HCT116 (cell line): Measurements from ENCODE around the gene ATL2.

Experiments
- CEBPB ChIP-seq: IDR thresholded peaks from 2 replicates; pipeline ENCODE4 v1.6.1; 2012; ENCODE audit warnings: low read depth
- EZH2 ChIP-seq: fragments of 200-600 bp; sonication (generic); IDR thresholded peaks from 2 replicates; pipeline ENCODE4 v1.6.1; 2017; ENCODE audit warnings: antibody characterized with exemption, mixed run types
- EZH2phosphoT487 ChIP-seq: fragments of 200-600 bp; IDR thresholded peaks from 2 replicates; pipeline ENCODE4 v1.6.1; 2018; ENCODE audit warnings: antibody characterized with exemption, borderline replicate concordance
- JUND ChIP-seq: IDR thresholded peaks from 2 replicates; pipeline ENCODE4 v1.6.1; 2012
- POLR2A ChIP-seq: IDR thresholded peaks from 2 replicates; pipeline ENCODE4 v1.7.0; 2011; ENCODE audit warnings: borderline replicate concordance; ENCODE audit not compliant: insufficient read depth, insufficient read length; ENCODE audit errors: extremely low read depth
- POLR2AphosphoS5 ChIP-seq: IDR thresholded peaks from 2 replicates; pipeline ENCODE4 v1.6.1; 2011; ENCODE audit warnings: mild to moderate bottlenecking, low read depth, low read length, moderate library complexity
- RAD21 ChIP-seq: IDR thresholded peaks from 2 replicates; pipeline ENCODE4 v1.6.1; 2012; ENCODE audit warnings: low read depth, mild to moderate bottlenecking
- REST ChIP-seq: IDR thresholded peaks from 2 replicates; pipeline ENCODE4 v1.6.1; 2012; ENCODE audit warnings: low read depth
- SIN3A ChIP-seq: IDR thresholded peaks from 2 replicates; pipeline ENCODE4 v1.6.1; 2012; ENCODE audit warnings: low read depth
- TCF7L2 ChIP-seq: IDR thresholded peaks from 2 replicates; pipeline ENCODE4 v1.7.0; 2011; ENCODE audit warnings: borderline replicate concordance, inconsistent platforms; ENCODE audit not compliant: insufficient read depth, insufficient read length; ENCODE audit errors: extremely low read depth
- ZBTB33 ChIP-seq: IDR thresholded peaks from 2 replicates; pipeline ENCODE4 v1.6.1; 2011; ENCODE audit warnings: mild to moderate bottlenecking, low read length, moderate library complexity; ENCODE audit not compliant: insufficient replicate concordance; ENCODE audit errors: extremely low read depth
- ZFX ChIP-seq: fragments of 450-650 bp; IDR thresholded peaks from 2 replicates; pipeline ENCODE4 v1.6.1; 2017
- TF ChIP-seq, protein P1 (sequence below), 3 experiments: fragments of 200-600 bp in 1 of 3; sonication (generic) in 1 of 3; IDR thresholded peaks in 2 of 3; conservative IDR thresholded peaks in 1 of 3; 2 replicates each; pipeline ENCODE4 v1.5.1; 2012 to 2017; ENCODE audit warnings: low read depth in 2 of 3, low read length in 2 of 3, antibody characterized with exemption in 1 of 3, borderline replicate concordance in 1 of 3, control low read depth in 1 of 3, mild to moderate bottlenecking in 1 of 3, mixed read lengths in 1 of 3, mixed run types in 1 of 3, moderate library complexity in 1 of 3; ENCODE audit not compliant: insufficient read depth in 1 of 3

GRCh38 chr2:38317725-38318124 lies 59.3 kb downstream of the ATL2 start:
- TF ChIP-seq, protein P1, sequence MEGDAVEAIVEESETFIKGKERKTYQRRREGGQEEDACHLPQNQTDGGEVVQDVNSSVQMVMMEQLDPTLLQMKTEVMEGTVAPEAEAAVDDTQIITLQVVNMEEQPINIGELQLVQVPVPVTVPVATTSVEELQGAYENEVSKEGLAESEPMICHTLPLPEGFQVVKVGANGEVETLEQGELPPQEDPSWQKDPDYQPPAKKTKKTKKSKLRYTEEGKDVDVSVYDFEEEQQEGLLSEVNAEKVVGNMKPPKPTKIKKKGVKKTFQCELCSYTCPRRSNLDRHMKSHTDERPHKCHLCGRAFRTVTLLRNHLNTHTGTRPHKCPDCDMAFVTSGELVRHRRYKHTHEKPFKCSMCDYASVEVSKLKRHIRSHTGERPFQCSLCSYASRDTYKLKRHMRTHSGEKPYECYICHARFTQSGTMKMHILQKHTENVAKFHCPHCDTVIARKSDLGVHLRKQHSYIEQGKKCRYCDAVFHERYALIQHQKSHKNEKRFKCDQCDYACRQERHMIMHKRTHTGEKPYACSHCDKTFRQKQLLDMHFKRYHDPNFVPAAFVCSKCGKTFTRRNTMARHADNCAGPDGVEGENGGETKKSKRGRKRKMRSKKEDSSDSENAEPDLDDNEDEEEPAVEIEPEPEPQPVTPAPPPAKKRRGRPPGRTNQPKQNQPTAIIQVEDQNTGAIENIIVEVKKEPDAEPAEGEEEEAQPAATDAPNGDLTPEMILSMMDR (IDR thresholded peaks at IDR 0.05 in 2 of 3, conservative IDR thresholded peaks at IDR 0.05 in 1 of 3; ENCODE audit: borderline replicate concordance in 1 of 3, insufficient read depth in 1 of 3, low read depth in 2 of 3, low read length in 2 of 3): no peak
- TF ChIP-seq ZBTB33: no peak
- no peak for TF ChIP-seq TCF7L2
- TF ChIP-seq POLR2A: no peak
- TF ChIP-seq JUND: no peak
- no peak for TF ChIP-seq SIN3A
- TF ChIP-seq EZH2: no peak
- TF ChIP-seq RAD21: no peak
- no peak for TF ChIP-seq REST
- TF ChIP-seq CEBPB: no peak
- TF ChIP-seq ZFX: no peak
- TF ChIP-seq POLR2AphosphoS5: no peak
- TF ChIP-seq EZH2phosphoT487: no peak
